Activated CD8-positive, alpha-beta memory T cell treated with anti-CD3 and anti-CD28 coated beads, Interleukin-2, amount 50 U/mL, for 48 hours (primary cell): ENCODE results near the gene WFDC5.
A peak's percentile ranks its signal among the peaks of the same experiment; 100 is the strongest.

Experiments used
- DNase-seq: peaks from one replicate; pipeline ENCODE4 v3.0.0-alpha.2; 2020

Gene WFDC5

DNA sequence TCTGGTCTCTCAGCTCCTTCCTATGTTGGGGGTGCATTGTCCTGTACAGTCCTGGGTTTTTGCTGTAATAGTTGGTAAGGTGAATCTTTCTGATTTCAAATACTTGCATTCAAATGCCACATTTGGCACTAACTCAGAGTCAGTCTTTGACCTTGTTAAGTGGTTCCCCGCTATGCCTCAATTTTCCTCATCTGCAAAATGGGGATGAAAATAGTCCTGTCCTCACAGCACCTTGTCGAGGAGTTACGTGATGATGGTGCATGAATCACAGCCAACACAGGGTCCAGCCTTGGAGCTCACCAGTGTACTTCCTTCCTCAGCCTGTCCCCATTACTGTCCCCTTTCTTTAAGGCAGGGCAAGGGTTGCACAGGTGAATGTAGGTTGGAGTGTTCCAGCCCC is 1.1 kb downstream of the WFDC5 start:
- no peak for DNase-seq

GRCh38 chr20:45112754-45113153 is 2.2 kb downstream of the WFDC5 start:
- no peak for DNase-seq

DNA sequence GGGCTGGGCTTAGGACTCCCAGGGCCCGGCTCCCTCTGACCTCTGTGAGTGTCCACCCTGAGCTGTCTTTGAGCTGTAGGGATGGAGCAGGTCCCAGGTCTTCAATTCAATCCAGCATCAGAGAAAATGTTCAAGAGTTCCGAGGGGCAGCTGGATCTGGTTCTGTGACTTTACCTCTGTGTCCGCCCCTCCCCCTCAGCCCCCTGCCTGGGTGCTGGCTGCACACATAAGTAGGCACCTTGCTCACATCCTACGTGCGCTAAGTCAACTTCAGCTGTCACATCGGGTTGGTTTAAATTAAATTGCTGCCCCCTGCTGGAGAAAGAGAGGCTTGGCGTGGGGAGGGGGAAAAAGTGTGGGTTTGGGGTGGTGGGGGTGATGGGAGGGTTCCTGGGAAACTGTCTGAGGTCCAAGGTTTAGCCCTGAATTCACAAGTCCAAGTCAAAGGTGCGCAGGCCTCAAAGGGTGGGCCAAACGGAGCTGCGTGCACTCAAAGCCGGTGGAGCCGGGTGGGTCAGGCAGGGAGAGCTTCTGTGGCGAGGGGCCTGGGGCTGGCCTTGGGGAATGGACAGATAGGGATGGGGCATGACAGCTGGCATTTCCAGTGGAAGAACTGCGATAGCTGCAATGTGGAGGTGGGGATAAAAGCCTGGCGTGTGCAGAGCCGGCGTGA is 3.0 kb downstream of the WFDC5 start:
- DNase-seq = no peak

DNA sequence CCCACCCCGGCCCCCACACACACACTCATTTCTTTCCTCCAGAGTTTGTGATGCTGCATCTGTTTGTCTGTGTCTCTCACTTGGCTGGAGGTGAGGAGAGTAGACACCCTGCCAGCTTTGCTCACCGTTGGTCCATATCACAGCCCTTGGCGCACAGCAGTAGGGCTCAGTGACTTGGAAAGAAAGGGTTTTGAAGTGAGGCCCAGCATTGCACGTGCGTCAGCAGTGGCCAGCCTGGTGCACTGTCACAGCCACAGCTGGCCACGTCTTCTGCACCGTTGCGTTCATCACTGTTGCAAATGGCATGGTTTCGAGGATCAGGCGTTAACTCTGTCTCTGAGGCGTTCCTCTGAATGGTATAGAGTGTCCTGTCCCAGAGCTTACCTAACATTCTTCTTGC is 3.7 kb downstream of the WFDC5 start:
- no peak for DNase-seq

GRCh38 chr20:45110301-45110700 is 4.7 kb downstream of the WFDC5 start:
- no peak for DNase-seq

DNA sequence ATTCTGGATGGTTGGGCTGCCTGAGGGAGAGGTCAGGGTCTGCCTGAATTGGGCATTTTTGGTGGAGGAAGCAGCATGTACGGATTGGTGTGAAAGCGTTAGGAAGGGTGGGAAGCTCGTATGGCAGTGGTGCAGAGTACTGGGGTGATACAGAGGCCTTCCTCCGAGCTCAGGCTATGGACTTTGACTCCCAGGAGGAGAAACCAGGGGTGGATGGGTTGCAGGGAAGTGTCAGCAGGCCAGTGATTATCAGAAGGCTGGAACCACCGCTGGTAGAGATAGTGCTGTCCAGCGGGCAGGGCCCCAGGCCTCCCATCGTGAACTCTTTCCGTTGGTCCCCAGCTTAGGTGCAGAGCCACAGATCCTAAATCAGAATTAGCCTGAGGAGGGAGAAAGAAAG is 5.3 kb downstream of the WFDC5 start:
- DNase-seq = no peak

DNA sequence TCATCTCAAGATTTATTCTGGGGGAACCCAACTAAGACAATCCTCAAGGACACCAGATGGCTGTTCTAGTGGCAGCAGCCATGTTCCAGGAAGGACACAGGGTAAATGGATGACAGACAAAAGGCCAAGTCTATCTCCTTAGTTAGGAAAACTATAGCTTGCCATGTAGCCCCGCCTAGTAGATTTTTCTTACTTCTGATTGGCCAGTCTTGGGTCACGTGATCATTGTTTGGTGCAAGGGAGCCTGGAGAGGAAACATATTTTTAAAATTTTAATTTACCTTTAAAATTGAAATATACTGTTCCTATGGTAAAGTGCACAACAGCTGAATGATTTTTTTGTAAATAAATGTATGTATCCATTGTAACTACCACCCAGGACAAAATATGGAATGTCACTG is 9.7 kb downstream of the WFDC5 start:
- DNase-seq = no peak

DNA sequence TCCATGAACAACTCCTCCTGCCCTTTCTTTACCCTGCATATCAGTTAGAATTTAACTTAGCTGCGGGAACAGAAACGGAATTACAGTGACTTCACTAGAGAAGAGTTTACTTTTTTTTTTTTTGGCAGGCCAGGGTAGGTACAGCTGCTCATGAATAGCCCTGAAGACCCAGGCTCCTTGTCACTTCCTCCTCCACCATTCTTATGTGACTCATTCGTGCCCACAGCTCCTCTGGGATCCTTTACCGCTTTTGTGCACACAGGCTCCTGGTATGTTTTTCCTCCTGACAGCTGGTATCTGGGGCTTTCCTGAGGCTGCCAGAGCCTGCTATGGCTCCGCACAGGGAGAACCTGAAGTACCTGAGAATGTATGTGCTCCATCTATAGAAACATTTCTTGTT is 10.2 kb downstream of the WFDC5 start:
- no peak for DNase-seq

DNA sequence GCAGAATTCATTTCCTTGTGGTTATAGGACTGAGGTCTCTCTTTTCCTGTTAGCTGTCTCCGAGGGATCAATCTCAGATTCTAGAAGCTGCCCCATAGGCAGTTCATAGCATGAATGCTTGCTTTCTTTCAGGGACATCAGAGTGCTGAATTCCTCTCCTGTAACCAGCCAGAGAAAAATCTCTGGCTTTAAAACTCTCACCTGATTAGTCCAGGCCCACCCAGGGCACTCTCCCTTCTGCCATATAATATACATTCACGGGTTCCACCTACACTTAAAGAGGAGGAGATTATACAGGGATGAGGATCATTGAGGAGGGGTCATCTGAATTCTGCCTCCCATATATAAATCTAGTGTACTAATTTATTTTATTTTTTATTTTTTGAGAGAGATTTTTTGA is 11.9 kb downstream of the WFDC5 start:
- DNase-seq = no peak

- DNase-seq = no peak
These were observed 13.6 kb downstream of the WFDC5 start for GRCh38 chr20:45101333-45101850.

DNA sequence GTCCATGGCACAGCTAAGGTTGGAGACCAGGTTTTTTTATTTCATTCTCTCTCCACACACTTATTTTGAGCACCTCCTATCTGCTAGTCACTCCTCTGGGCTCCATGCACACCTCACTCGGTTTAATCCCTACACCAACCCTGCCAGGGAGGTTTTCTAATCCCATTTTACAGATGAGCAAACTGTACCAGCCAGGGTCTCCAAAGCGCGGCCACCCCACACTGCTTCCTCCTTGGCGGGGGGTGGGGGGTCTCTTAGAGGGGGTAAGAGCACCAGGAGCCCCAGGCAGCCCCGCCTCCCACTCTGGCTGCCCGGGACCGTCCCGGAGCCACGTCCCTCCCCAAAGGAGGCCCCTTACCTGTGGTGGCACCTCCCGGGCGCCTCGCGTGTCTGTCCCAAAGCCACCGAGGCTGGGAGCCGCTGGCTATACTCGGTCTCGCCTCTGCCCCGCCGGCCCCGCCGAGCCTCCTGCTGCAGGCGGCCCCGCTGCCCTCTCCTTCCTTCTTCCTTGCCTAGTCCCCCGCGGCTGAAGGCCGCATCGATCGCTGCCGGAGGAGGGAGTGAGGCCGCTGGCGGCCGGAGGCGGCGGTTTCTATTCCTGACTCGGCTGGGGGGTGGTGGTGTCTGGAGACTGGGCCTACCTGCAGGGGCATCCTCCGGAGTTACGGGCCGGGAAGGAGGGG is 14.3 kb downstream of the WFDC5 start, which contains the start of gene KCNS1:
Gene KCNS1 (minus strand): TSS at position 565 of the 683 bp plus-strand sequence. CDS start 1,891 bp downstream, outside the sequence.
- DNase-seq = no peak

DNA sequence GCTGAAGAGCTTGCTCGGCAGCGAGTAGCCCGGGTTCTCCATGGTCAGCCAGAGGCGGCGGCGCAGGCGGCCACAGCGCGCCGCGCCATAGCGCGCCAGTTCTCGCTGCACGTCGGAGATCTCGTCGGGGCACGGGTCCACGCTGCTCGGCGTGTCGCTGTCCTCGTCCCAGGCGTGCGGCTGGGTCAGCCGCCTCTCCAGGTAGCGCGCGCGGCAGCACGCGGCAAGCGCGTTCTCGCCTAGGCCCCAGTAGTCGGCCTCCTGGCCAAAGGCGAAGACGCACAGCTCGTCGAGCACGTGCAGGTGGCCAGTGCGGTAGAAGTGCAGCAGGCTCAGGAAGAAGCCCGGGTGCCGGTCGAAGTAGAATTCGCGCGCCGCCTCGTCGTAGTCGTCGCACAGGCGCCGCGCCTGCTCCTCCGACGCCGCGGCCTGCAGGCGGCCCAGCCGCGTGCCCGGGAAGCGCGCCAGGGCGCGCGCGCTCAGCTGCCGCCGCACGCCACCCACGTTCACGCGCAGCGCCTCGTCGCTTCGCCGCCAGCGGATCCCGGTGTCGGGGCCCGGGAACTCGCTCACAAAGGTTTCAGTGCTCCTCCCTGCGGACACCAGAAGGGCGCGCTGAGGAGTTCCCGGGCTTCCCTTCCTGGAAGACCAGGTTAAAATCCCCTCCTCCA is 16.7 kb downstream of the WFDC5 start:
- DNase-seq = peak; percentile 64

- peak; percentile 71 for DNase-seq
These were observed 17.4 kb downstream of the WFDC5 start for GRCh38 chr20:45097485-45098102.

DNA sequence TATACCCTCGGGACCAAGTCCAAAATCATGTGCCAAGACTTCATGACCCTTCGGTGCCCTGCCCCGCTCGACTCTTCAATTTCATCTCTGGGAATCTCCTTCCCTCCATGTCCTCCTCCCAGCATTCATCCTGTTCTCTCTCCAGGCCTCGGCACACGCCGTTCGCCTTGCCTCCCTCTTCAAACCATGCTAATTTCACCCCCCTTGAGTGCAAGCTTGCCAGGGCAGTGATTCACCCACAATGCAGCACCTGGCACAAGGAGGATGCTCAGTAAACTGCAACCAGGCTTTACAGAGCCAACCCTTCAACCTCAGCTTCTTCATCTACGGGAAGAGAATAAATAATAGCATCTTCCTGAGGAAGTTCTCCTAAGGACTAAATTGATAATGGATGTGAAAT is 18.2 kb downstream of the WFDC5 start:
- no peak for DNase-seq

- DNase-seq = no peak
These were observed 19.2 kb downstream of the WFDC5 start for GRCh38 chr20:45095805-45096238.

- DNase-seq = no peak
These were observed 20.0 kb downstream of the WFDC5 start for GRCh38 chr20:45094864-45095574.

GRCh38 chr20:45094201-45094600 is 20.8 kb downstream of the WFDC5 start:
- no peak for DNase-seq

- DNase-seq = no peak
These were observed 22.1 kb downstream of the WFDC5 start for GRCh38 chr20:45092898-45093297.

DNA sequence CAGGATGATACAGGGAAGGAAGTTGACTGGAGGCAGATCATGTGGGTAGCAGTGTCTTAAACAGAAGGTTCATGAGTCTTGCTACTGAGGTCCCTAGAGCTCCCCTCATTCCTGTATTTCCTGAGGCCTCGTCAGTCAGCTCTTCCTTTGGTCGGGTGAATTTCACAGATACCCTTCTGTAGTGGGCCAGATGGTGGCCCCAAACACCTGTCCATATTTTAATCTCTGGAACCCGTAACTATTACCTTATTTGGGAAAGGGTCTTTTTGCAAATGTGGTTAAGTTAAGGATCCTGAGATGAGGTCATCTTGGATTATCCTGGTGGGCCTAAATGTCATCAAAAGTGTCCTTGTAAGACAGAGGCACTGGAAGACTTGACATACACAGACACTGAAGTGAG is 23.6 kb downstream of the WFDC5 start:
- DNase-seq = no peak

GRCh38 chr20:45090481-45090880 is 24.5 kb downstream of the WFDC5 start:
- no peak for DNase-seq

- DNase-seq = no peak
These were observed 26.7 kb downstream of the WFDC5 start for GRCh38 chr20:45088247-45088646.

DNA sequence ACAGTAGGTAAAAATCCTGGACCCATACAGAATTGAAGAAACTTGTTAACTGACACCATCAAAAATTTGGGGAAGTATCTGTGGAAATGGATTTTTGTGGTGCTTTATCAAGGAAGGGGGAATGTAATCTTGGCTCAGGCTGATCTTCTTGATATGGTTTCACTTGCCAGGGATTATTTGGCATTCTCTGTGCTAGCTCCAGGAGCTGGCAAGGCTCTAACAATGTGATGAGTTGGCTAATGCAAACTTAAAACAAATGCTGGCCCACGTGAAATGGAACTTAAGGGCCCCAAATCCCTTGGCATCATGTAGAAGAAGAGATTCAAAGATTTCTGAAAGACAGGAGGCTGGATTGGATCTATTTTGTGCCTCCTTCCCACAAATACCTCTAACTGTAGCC is 27.2 kb downstream of the WFDC5 start:
- DNase-seq = no peak
